ENCODE data around the gene LPP.

DNA sequence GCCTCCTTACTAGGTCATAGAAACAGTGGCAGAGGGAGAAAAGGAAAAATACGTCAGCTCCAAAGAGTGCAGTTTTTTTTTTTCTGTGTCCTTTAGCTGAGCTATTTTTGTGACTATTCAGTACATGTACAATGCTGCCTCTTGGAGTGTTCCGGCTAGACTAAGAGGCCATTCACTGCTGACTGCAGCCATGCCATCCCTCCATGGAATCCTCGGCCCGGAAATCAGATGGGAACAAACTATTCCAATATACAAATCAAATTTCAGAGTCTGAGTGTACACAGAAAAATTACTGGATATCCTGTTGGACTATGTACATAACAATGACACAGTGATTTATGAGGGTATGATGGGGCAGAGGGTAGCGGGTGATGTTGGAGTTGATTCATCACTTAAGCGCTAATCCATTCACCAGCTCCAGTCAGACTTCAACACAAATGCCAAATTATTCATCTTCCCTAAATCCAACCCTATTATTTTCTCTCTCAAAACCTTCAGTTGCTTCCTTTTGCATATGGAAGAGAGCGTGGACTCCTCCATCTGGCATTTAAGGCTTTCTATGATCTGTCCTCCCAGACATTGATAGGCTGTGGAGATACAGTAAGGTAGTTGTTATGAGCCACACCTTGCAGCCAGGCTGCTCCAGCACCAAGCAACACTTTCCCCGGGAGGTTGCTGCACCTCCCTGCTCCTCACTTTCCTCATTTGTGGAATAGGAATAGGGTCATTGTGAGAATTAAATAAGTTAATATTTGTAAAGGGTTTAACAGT is 109.1 kb downstream of the LPP start:
- no peak for TF ChIP-seq CTCF (IDR thresholded peaks at IDR 0.05; ENCODE audit: insufficient read depth, low read length)
- no peak for TF ChIP-seq POLR2AphosphoS5 (IDR thresholded peaks at IDR 0.05; ENCODE audit: low read depth)
